NT2/D1 (cell line): ENCODE data around the gene NAT10.
"Not testable (repeated sequence)": the region's sequence is repeated elsewhere in the genome, so short reads cannot be mapped to it uniquely, and the experiment has no call there.

Experiments used
- SUZ12 ChIP-seq: IDR thresholded peaks from 2 replicates; pipeline ENCODE4 v1.6.1; 2011; ENCODE audit not compliant: insufficient read length, insufficient read depth; ENCODE audit errors: extremely low read depth
- ZNF274 ChIP-seq: IDR thresholded peaks from 2 replicates; pipeline ENCODE4 v1.6.1; 2011; ENCODE audit warnings: mild to moderate bottlenecking, low read depth, low read length

DNA sequence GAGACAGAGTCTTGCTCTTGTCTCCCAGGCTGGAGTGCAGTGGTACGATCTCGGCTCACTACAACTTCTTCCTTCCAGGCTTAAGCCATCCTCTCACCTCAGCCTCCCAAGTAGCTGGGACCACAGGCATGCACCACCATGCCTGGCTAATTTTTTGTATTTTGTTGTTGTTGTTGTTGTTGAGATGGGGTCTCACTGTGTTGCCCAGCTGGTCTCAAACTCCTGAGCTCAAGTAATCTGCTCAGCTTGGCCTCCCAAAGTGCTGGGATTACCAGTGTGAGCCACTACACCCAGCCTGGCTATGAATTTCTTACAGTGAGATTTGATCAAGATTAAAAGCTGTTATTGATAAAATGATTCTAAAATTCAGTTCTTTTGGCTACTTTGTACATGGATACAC lies 10.5 kb upstream of the NAT10 start:
- TF ChIP-seq ZNF274, SUZ12: not testable (repeated sequence)
